SK-N-MC (cell line): ENCODE measurements around the gene IGFL3.

Experiments used
- EZH2 ChIP-seq: fragments of 200-600 bp; sonication (generic); IDR thresholded peaks from one replicate; pipeline ENCODE4 v1.6.1; 2017; ENCODE audit warnings: antibody characterized with exemption
- FOXP2 ChIP-seq: optimal IDR thresholded peaks from 2 replicates; pipeline ENCODE3; 2011; ENCODE audit warnings: mild to moderate bottlenecking, moderate library complexity; ENCODE audit not compliant: insufficient read depth; ENCODE audit errors: extremely low read length, control extremely low read depth
- POLR2AphosphoS5 ChIP-seq: IDR thresholded peaks from 2 replicates; pipeline ENCODE4 v1.6.1; 2012; ENCODE audit warnings: mild to moderate bottlenecking, low read depth, low read length, borderline replicate concordance

GRCh38 chr19:46160233-46160775 lies 35.8 kb upstream of the IGFL3 start:
- no peak for TF ChIP-seq EZH2
- TF ChIP-seq POLR2AphosphoS5 = no peak
- TF ChIP-seq FOXP2 = no peak
